Sciatic nerve (tissue), 2 donors: ENCODE results near the gene CASZ1. TPM values are rescaled to one million over a fixed set of nuclear protein-coding genes. Genes with fewer than 3 reads are reported as not detected.

Experiments used
- ATAC-seq: fragments of 200-7000 bp; cut with Tn5 transposase; one replicate; pipeline ENCODE4 v1.9.1; 2020; ENCODE audit warnings: mild to moderate bottlenecking, moderate library complexity
- DNase-seq: peaks from one replicate; pipeline ENCODE4 v3.0.0-alpha.2; 2020; ENCODE audit warnings: low spot score
- intact Hi-C: fragments of 100-400 bp; cut with DNase I; formaldehyde crosslinking; loops from one replicate; pipeline ENCODE4 v1.14.2; 2022
- total RNA-seq: library from RNA; stranded (reverse); fragmentation: NEBNext Ultra II Directional; extraction: Animal tissue kit (Norgen Biotek cat#: 25700); gene quantifications from one replicate; pipeline ENCODE4 v1.2.1, GENCODE V29; 2021
- donor health status: DM: no; HTN: no; CAD: no.
- donor health status: DM: no; HTN: no; CAD: no.

The CASZ1 gene
- total RNA-seq, 1 donor from 2014 or later, result 8.5 TPM

- ATAC-seq, result no peak
- intact Hi-C loops, result no loop called here
Observed at GRCh38 chr1:10657088-10657847, 139.2 kb downstream of the CASZ1 start.

DNA sequence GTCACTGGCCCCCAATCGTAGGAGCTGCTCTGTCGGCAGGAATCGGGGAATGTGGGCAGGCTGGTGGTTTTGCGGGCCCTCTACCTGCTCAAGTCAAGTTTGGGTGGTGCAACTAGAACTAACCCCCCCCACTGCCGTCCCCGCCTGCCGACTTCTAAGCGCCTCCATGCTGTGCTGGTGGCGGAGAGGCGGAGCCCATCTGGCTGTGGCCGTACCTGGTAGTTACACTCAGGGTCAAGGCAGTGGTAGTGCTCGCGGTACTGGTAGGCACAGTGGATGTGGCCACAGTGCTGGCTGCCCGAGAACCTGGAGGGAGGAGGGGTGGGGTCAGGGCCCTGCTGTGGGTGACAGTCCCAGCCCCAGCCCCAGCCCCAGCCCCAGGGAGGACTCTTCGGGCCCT lies 140.0 kb downstream of the CASZ1 start:
- ATAC-seq (no peak), DNase-seq (no peak)
- intact Hi-C loops, result no loop called here

More at GRCh38 chr1:10657088-10657847, 139.2 kb downstream of the CASZ1 start:
- DNase-seq, result no peak

DNA sequence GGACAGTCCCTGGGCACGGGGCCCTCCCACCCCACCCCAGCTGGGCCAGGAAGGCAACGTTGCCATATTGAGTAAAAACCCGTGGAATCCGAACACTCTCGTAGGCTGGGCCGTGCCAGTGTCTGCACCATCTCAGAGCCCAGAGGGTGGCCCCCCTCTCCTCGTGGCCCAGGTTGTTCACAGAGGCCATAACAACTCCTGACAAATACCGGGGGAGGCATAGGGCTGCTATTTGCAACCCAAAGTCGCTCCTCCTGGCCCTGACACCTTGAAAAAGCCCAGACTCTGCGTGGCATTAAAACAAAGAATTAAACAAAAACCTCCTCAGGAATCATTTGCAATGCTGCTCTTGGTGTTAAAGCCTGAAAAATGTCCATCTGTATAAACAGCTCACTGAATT lies 141.4 kb downstream of the CASZ1 start:
- ATAC-seq (no peak), DNase-seq (no peak)
- intact Hi-C loops, result no loop called here

- ATAC-seq (no peak), DNase-seq (no peak)
- intact Hi-C loops, result no loop called here
Observed at GRCh38 chr1:10653370-10654125, 142.9 kb downstream of the CASZ1 start.

GRCh38 chr1:10652626-10653025 lies 143.8 kb downstream of the CASZ1 start:
- intact Hi-C loops, result no loop called here
- ATAC-seq (no peak), DNase-seq (no peak)

DNA sequence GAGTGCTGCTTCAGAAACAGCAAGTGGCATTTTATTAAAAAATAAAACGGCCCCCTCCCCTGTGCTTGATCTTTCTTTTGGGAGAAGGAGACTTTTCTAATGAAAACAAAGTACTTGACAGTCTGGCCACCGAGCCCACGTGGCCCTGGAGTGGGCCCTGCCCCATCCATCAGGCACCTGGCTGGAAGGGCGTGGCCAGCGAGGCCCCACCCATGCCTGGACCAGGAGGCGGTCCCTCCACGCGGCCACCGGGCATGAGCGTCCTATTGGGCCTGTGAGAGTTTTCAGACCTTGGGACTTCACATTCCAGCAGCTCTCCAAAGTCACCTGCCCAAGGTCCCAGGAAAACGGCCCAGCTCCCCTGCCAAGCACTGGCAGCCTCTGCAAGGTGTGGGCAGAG lies 144.7 kb downstream of the CASZ1 start:
- intact Hi-C loops, result no loop called here
- no peak for ATAC-seq
- DNase-seq, result no peak

DNA sequence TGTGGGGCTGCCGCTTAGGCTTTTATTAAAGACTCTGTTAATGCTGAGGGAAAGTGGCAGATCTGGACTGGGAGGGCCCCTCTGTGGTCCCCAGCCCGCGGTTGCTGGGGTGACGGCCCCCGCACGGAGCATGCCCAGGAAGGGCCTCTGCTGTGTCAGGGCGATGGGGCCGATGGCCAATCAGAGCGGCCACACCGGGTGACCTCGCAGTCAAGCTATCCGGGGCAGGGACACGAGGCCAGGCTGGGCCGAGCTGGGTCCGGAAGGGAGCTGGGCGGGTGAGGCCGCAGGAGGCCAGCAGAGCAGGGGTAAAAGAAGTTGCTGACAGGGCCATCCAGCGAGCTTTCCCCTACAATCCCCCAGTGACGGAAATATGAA lies 145.1 kb downstream of the CASZ1 start:
- DNase-seq (no peak), ATAC-seq (peak; percentile 8)
- intact Hi-C loops, result no loop called here

DNA sequence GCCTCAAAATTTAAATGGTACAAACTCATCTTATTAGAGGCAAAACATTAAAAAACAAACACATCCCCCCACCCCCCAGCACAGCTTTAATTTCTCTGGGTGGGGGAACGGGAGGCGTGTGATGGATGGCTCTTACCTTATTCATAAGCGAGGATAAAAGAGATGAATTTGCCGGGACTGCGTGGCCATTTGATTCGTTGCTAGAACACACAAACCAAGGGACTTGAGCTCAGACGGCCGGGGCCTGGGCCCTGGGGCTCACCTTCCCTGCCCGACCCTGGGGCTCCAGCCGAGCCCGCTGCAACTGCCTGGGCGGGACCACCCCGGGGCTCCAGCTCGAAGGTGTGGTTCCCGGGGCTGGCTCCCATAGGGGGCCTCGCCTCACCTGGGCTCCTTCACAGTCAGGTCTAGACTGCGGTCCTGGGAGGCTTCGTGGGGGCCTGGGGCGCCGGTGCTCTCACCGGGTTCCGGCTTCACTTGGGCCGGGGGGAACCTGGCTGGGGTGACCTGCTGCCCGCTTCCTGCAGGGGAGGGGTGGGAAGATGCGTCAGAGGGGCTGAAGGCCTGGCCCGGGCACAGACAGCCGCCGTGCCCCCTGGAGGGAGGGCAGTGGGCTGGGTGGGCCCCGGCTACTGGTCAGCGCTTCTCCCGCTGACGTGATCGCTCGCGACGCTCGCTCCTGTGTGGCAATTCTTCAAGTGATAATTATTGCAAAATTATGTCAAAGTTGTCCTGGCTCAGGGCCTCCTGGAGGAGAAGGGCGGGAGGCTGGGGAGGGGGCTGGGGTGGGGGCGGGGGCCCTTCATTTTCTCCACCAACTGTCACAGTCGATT lies 145.7 kb downstream of the CASZ1 start:
- DNase-seq (no peak), ATAC-seq (no peak)
- intact Hi-C loops, result no loop called here

GRCh38 chr1:10649517-10650201 lies 146.8 kb downstream of the CASZ1 start:
- intact Hi-C loops, result no loop called here
- ATAC-seq, result no peak
- no peak for DNase-seq

- no peak for DNase-seq
- intact Hi-C loops, result no loop called here
- ATAC-seq, result no peak
Observed at GRCh38 chr1:10648689-10649516, 147.5 kb downstream of the CASZ1 start.

DNA sequence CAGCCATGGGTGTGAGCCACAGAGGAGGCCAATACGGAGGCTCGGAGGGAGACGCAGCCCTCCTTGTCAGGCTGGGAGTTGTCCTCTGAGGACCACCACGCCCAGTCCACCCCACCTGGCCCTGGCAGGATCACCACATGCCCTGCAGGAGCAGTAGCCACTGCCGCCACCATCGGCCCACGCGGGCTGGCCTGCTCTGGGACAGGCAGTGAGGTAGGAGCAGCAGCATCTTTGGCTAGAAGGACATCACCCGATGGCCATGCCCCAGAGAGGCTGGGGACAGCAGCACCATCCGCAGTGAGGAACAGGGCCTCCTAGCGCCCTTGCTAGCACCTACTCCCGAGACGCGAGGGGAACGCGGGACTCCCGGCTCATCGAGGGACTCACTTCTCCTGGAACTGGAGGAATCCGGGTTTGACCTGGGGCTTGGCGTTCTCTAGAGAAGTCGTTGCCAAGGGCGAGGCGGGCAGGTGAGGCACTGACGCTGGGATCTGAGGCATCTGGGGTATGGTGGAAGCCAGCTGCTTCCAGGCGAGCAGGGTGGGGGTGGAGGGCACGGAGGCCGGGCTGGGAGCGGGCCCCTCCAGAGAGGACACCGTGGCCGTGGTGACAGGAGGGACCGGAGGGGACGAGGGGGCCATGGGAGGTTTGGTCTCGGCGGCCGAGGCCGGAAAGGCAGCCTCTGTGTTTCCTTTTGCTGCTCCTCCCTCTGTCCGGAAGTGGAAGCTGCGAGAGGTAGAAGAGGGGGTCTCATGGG lies 148.9 kb downstream of the CASZ1 start:
- ATAC-seq (no peak), DNase-seq (no peak)
- intact Hi-C loops, result no loop called here

DNA sequence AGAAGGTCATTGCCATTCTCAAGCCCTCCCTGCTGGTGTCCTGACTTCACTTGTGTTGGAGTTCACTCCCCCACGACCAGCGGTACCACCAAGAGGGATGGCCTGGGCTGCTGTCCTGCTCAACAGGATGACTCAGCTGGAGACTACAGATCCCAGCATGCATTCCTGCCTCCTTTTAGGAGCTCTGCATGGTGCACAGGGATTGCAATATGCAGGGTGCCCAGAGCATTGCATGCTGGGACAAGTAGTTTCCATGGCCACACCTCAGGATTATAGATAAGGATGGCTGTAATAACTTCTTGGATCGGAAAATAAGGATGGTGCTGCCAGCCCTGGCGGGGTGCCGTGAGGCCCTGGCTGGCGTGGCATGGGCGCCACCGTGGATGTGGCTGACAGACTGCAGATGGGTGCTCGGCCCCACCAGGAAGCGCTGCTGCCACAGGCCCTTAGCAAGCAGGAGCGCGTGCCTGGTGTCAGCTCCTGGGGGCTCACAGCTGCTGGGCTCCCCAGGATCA lies 150.0 kb downstream of the CASZ1 start:
- intact Hi-C loops, result no loop called here
- no peak for DNase-seq
- peak; percentile 23 for ATAC-seq

- ATAC-seq (no peak), DNase-seq (no peak)
- intact Hi-C loops, result no loop called here
Observed at GRCh38 chr1:10644307-10645128, 151.9 kb downstream of the CASZ1 start.

DNA sequence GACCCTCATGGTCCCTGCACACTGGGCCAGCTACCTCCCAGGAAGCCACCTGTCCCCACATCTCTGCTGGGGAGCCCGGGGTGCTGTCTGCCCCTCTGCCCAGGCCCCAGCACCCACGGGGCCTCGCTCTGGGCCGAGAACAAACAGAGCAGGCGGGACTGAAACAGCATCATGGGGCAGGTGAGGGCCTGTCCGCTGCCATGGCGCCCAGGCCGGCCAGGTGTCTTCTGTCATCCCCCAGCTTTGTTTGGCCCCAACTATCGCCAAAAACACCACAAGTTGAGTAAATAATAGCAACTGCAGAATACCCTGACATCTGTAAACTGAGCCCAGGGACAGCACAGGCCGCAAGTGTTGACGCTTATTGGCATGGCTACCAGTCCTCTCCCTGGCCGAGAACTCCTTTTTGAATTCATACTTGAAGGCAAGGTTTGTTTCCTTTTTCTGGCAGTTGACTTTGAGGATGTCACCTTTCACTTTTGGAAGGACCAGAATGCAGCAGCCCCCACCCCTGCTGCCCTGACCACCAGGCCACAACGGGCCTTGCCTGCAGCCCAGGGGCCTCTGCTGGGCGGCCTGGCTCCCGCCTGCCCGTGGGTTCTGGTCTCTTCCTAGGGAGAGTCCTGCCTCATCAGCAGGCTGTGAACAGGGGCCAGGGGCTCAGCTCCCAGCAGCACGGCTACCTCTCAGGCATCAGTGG lies 152.7 kb downstream of the CASZ1 start:
- intact Hi-C loops, result no loop called here
- ATAC-seq, result no peak
- no peak for DNase-seq

DNA sequence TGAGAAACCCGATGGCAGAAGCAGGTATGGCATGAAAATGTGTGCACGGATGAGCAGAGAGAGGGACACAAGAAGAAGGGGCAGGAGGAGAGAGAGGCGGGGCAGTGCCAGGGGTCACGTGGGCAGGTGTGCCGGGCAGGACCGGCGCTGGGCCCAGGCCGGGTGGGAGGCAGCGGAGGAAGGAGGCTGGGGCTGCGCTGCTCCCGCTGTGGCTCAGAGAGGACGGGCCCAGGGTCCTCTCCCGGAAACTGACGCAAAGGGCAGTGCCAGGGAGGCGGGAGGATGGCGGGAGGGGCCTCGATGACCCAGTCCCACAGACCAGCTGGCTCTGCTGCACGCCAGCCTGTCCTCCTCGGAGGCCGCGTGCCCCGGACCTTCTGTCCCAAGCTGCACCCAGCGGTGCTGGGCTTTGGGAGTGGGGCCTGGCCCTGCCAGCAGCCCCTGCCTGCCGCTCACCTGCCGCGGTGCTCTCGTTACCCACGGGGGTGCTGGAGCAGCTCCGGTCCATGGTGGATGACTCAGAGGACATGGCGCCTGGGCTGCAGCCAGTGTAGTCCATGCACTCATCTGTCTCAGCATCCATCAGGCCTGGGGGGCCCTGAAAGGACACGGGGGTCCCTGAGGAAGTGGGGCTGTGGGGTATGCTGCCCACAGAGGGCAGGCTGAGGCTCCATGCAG lies 153.9 kb downstream of the CASZ1 start:
- intact Hi-C loops, result no loop called here
- DNase-seq (no peak), ATAC-seq (no peak)

GRCh38 chr1:10641976-10642375 lies 154.5 kb downstream of the CASZ1 start:
- ATAC-seq (no peak), DNase-seq (no peak)
- intact Hi-C loops, result no loop called here
